K562 (cell line): ENCODE results near the gene VAC14. TPM values are rescaled to one million over a fixed set of nuclear protein-coding genes. Genes with fewer than 3 reads are reported as not detected.

ENCODE experiments used
- BACH1 ChIP-seq: fragments of 200-800 bp; sonication (Bioruptor generic); IDR thresholded peaks from 2 replicates; pipeline ENCODE4 v1.6.1; 2016; ENCODE audit warnings: missing genetic modification characterization, missing compliant biosample characterization
- CBFA2T3 ChIP-seq: fragments of 450-650 bp; IDR thresholded peaks from 2 replicates; pipeline ENCODE4 v1.6.1; 2017
- FOXJ2 ChIP-seq: fragments of 200-800 bp; sonication (Bioruptor generic); IDR thresholded peaks from 2 replicates; pipeline ENCODE4 v1.6.1; 2016; ENCODE audit warnings: missing genetic modification characterization, missing compliant biosample characterization
- HEY1 ChIP-seq: fragments of 250-450 bp; sonication (Bioruptor Pico); IDR thresholded peaks from 2 replicates; pipeline ENCODE4 v1.5.0; 2020; ENCODE audit warnings: mild to moderate bottlenecking, moderate library complexity, borderline replicate concordance
- JUND ChIP-seq, 2 experiments: IDR thresholded peaks; 2 replicates in 1 of 2; 3 replicates in 1 of 2; pipeline ENCODE4 v1.6.1; 2011; ENCODE audit warnings: borderline replicate concordance in 2 of 2, low read depth in 2 of 2, low read length in 2 of 2, improper control_type of control experiment in 1 of 2, missing biosample characterization in 1 of 2, missing genetic modification characterization in 1 of 2, missing genetic modification reagents in 1 of 2
- MECOM ChIP-seq: fragments of 250-450 bp; sonication (Bioruptor Pico); IDR thresholded peaks from 2 replicates; pipeline ENCODE4 v1.8.0; 2022; ENCODE audit warnings: inconsistent platforms
- RBM22 ChIP-seq: fragments of 200-400 bp; formaldehyde crosslinking; IDR thresholded peaks from 2 replicates; pipeline ENCODE4 v1.6.1; 2018; ENCODE audit warnings: low read length, low read depth; ENCODE audit not compliant: poor library complexity, severe bottlenecking
- RFX1 ChIP-seq: fragments of 450-650 bp; IDR thresholded peaks from 2 replicates; pipeline ENCODE4 v1.6.1; 2016; ENCODE audit warnings: mild to moderate bottlenecking, moderate library complexity
- SRSF9 ChIP-seq: fragments of 200-400 bp; formaldehyde crosslinking; IDR thresholded peaks from 2 replicates; pipeline ENCODE4 v1.6.1; 2017; ENCODE audit warnings: low read depth, low read length, borderline replicate concordance
- TCF3 ChIP-seq: sonication (generic); formaldehyde crosslinking; IDR thresholded peaks from 2 replicates; pipeline ENCODE4 v1.4.0; 2020; ENCODE audit warnings: mild to moderate bottlenecking, missing genetic modification reagents
- ZBTB33 ChIP-seq: sonication (generic); formaldehyde crosslinking; IDR thresholded peaks from 2 replicates; pipeline ENCODE4 v1.8.1; 2023; ENCODE audit warnings: mild to moderate bottlenecking, missing genetic modification reagents
- ZNF263 ChIP-seq: sonication (generic); formaldehyde crosslinking; IDR thresholded peaks from 2 replicates; pipeline ENCODE4 v1.8.0; 2022; ENCODE audit warnings: mild to moderate bottlenecking, missing genetic modification reagents, borderline replicate concordance
- ZNF324 ChIP-seq: fragments of 250-450 bp; sonication (Bioruptor Pico); IDR thresholded peaks from 2 replicates; pipeline ENCODE4 v1.4.0; 2020; ENCODE audit warnings: mild to moderate bottlenecking
- ZNF592 ChIP-seq: fragments of 450-650 bp; IDR thresholded peaks from 2 replicates; pipeline ENCODE4 v1.6.1; 2017; ENCODE audit warnings: antibody characterized with exemption, mild to moderate bottlenecking
- polyA plus RNA-seq, 8 experiments: library from polyadenylated mRNA; depleted of rRNA in 4 of 8; stranded (reverse) in 5 of 8; unstranded in 3 of 8; fragments of >200 nt; fragmentation: Nextera tagmentation in 2 of 8; fragmentation: Illumina TruSeq in 1 of 8; extraction: Ambion mirVana in 2 of 8; extraction: Trizol in 1 of 8; gene quantifications; 2 replicates each; pipeline versions ENCODE4 v1.2.1 to v1.2.3, GENCODE V29; 2011 to 2014; ENCODE audit warnings: inconsistent platforms in 1 of 8, missing spikeins in 1 of 8
- total RNA-seq, 7 experiments: library from RNA; depleted of rRNA in 6 of 7; stranded (reverse); fragments of >200 nt in 6 of 7; fragmentation: Illumina TruSeq in 2 of 7; extraction: Trizol in 2 of 7; gene quantifications; 2 replicates each; pipeline versions ENCODE4 v1.2.1 to v1.2.3, GENCODE V29; 2011 to 2021; ENCODE audit warnings: low replicate concordance in 1 of 7
- TF ChIP-seq, protein P1 (sequence below): fragments of 250-450 bp; sonication (Bioruptor Pico); IDR thresholded peaks from 2 replicates; pipeline ENCODE4 v1.8.0; 2021; ENCODE audit warnings: borderline replicate concordance, mild to moderate bottlenecking, moderate library complexity; ENCODE audit not compliant: poor library complexity, severe bottlenecking

Gene VAC14
- total and polyA plus RNA-seq, 9 of the 15 experiments (the other 6 are each of a cell fraction or from before 2014, with no cell fraction given), result 1.3 to 41.6 (median 26.6) TPM

- TF ChIP-seq SRSF9 (no peak), BACH1 (tag) (no peak), TCF3 (CRISPR knock-in tag) (peak; percentile 49), ZNF324 (CRISPR knock-in tag) (no peak), RBM22 (no peak), JUND (IDR thresholded peaks at IDR 0.05; ENCODE audit: borderline replicate concordance, low read depth, low read length) (no peak), JUND (tag; IDR thresholded peaks at IDR 0.05; ENCODE audit: borderline replicate concordance, low read depth, low read length) (0 out of 3 replicates have a peak, but pooled peaks have one; percentile 11), RFX1 (no peak), CBFA2T3 (peak; percentile 63), FOXJ2 (tag) (no peak), MECOM (CRISPR knock-in tag) (no peak), HEY1 (CRISPR knock-in tag) (no peak), ZBTB33 (CRISPR knock-in tag) (peak; percentile 31; the same call in 1 of the 2 replicates), ZNF592 (peak; percentile 52; the same call in 1 of the 2 replicates), ZNF263 (CRISPR knock-in tag) (no peak)
- TF ChIP-seq, protein P1, sequence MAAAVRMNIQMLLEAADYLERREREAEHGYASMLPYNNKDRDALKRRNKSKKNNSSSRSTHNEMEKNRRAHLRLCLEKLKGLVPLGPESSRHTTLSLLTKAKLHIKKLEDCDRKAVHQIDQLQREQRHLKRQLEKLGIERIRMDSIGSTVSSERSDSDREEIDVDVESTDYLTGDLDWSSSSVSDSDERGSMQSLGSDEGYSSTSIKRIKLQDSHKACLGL (CRISPR knock-in tag), result no peak
These were observed 74.8 kb downstream of the VAC14 start (continued) for GRCh38 chr16:70725912-70726828.
